GM20000 (cell line): Measurements from ENCODE around the gene HPCAL1.

Experiments
- DNase-seq: peaks from one replicate; pipeline ENCODE4 v3.0.0; 2012; ENCODE audit warnings: low spot score
- TF ChIP-seq, protein P1 (sequence below): IDR thresholded peaks from 2 replicates; pipeline ENCODE4 v1.5.1; 2012; ENCODE audit warnings: mild to moderate bottlenecking, control low read depth; ENCODE audit errors: extremely low read depth, missing control alignments

Gene HPCAL1

DNA sequence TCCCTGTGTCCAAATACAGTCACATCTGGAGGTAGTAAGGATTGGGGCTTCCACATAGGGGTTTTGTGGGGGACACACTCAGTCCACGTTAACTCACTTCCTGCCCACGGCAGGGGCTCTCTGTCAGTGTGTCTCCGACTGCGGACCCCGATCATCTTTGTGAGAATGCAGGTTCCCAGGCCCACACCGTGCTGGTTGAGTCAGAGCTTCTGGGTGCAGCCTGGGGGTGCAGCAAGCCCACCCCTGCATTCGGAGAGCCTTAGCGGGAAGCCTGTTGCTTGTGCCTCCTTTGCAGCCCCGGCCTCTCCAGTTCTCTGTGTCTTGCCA lies 28.0 kb downstream of the HPCAL1 start:
- TF ChIP-seq, protein P1, sequence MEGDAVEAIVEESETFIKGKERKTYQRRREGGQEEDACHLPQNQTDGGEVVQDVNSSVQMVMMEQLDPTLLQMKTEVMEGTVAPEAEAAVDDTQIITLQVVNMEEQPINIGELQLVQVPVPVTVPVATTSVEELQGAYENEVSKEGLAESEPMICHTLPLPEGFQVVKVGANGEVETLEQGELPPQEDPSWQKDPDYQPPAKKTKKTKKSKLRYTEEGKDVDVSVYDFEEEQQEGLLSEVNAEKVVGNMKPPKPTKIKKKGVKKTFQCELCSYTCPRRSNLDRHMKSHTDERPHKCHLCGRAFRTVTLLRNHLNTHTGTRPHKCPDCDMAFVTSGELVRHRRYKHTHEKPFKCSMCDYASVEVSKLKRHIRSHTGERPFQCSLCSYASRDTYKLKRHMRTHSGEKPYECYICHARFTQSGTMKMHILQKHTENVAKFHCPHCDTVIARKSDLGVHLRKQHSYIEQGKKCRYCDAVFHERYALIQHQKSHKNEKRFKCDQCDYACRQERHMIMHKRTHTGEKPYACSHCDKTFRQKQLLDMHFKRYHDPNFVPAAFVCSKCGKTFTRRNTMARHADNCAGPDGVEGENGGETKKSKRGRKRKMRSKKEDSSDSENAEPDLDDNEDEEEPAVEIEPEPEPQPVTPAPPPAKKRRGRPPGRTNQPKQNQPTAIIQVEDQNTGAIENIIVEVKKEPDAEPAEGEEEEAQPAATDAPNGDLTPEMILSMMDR, result no peak
- DNase-seq, result no peak

DNA sequence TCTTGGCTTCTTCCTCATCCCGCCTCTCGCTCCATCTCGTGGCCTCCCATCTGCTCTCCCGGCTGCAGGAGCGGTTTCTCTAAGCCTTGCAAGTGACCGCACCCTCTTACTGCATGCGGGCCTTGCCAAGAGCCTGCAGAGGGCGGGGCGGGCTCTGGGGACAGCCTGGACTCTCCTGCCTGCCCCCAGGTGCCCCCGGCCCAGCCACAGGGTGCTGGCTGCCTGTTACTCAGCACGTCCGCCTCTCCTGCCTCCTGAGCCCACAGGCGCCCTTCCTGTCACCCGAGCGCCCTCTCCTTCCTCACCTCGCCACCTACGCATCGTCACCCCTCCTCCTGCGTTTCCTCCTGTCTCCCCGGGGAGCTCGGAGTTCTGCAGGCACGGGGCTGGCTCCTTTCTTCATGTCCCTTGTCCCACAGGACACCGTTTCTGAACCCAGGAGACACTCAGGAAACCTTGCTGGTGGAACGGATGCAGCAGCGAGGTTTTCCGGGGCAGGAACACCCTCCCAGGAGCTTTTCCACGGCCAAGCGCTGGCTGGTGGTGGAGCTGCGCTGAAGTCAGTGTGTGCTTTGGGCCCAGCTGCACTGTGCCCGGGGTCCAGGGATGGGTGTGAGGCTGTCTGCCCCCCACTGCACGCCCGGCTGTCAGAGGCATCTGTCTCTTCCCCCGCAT lies 28.5 kb downstream of the HPCAL1 start:
- DNase-seq, result peak; percentile 63
- TF ChIP-seq, protein P1, result no peak

DNA sequence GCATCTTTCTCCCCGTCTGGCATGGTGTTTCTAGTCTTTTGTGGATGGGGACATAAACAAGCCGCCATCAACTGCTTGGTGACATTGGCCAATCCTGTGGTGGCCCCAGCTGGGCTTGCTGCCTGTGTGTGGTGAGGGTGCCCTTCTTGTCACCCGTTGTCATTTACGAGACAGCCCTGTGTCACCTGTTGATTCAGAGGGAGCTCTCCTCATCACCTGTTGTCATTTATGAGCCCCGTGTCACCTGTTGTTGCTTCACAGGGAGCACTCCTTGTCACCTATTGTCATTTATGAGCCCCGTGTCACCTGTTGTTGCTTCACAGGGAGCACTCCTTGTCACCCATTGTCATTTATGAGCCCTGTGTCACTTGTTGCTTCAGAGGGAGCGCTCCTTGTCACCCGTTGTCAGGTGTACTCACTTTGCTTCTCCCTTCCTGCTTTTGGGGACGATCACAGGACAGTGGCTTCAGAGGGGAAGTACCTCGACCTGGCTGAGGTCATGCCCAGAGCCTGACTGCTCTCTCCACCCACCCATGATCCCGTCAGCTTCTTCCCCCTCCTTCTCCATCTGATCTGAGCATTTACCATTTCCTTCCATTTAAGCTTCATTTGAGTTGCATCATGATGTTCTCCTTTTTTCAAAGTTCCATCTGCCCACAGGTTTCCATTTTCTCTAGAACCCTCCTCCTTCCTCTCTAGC lies 29.1 kb downstream of the HPCAL1 start:
- DNase-seq, result peak; percentile 78
- TF ChIP-seq, protein P1, result no peak

DNA sequence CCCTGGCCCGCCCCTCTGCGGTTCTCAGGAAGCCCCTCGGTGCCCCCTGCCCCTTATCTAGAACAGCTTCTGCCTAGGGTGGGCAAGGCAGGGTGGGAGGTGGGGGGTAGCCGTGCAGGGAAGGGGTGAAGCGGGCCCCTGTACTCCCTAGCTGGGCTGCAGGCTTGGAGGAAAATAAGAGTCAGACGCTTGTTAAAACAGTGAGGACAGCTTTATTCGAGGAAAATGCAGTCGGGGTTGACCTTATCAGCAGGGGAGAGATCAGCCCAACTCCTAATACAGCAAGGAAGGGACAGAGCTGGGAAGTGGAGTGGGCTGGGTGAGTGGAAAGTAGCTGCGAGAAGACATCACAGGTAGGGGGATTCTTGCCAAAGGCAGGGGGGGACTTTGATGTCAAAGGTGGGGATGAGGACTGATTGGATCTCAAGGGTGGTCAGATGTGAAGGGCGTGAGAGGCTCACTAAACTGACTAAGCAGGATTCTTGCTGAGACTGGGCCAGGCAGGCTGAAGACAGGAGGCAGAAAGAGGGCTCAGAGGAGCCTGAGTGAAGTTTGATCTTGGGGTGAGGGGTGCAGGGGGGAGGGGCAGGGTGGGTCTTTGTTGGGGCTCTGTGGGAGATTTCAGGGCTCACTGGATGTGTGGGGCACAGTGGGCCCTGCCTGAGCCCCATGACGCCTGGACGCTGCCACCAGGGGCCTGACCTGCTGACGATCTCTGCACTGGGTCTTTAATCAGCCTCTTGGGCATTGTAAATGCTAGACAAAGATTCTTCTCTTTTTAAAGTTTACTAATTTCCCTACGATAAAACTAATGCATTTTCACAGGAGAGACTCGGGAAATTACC lies 29.9 kb downstream of the HPCAL1 start:
- TF ChIP-seq, protein P1, result no peak
- no peak for DNase-seq

DNA sequence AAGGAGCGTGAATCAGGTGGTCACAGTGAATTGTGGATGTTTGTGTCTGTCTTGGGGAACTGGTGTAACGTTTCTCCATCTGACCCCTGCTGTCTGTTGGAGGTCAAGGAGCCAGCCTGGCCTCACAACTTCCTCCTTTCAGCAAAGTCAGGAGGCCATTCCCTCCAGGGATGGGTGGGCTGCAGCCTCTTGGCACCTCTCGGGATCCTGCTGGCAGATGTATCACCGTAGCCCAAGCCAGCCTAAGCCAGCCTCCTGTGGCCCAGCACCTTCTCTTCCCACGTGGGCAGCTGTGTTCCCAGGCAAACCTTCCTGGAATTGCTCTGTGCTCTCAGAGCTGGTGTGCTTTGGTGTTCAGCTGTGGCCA lies 30.5 kb downstream of the HPCAL1 start:
- DNase-seq, result no peak
- TF ChIP-seq, protein P1, result no peak

DNA sequence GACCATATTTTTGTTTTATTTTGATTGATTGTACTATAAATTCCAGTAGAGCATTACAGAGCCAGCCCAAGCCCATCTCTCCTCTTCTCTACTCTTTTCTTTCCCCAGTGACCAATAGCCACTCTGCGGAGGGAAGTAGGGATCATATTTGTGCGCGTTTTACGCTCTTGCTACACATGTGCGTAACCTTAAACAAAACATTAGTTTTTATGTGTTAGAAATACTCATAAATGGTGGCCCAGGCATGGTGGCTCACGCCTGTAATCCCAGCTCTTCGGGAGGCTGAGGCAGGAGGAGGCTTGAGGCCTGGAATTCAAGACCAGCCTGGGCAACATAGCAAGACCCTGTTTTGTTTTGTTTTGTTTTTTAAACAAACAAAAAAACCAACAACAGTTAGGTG lies 31.3 kb downstream of the HPCAL1 start:
- TF ChIP-seq, protein P1, result no peak
- DNase-seq, result no peak
